ENCODE data around the gene ZPR1. TPM values are rescaled to one million over a fixed set of nuclear protein-coding genes. Genes with fewer than 3 reads are reported as not detected.

ZPR1 gene
- total and polyA plus RNA-seq, 4 donors: 9.4 to 56.1 (median 18.3) TPM

GRCh38 chr11:116831790-116832349 lies 44.0 kb upstream of the ZPR1 start:
- H3K27me3 ChIP-seq (ENCODE audit: control insufficient read depth in 4 of 4, insufficient read depth in 4 of 4, low read length in 3 of 4): no peaks in the 10 kb centered on the region
- WGBS: 39% methylated on average over 7 of the region's 7 CpGs
- no peak for DNase-seq (ENCODE audit: low spot score)
- H3K36me3 ChIP-seq (ENCODE audit: control insufficient read depth in 4 of 4, insufficient read depth in 3 of 4, low read depth in 1 of 4, low read length in 3 of 4): no peaks in the 10 kb centered on the region
- H3K4me1 ChIP-seq (ENCODE audit: control insufficient read depth in 4 of 4, insufficient read depth in 4 of 4, low read length in 3 of 4): peaks cover 15 to 81% (median 41%) of the 10 kb centered on the region in 4 donors
- H3K4me3 ChIP-seq (ENCODE audit: low read depth in 1 of 3, low read length in 3 of 3): peak overlapping the region; percentile 27 to 47 (median 35)
- no peak for TF ChIP-seq RXRA (IDR thresholded peaks at IDR 0.05)
- TF ChIP-seq JUND (IDR thresholded peaks at IDR 0.05): peak in 1 of 2 donors; percentile 14
- TF ChIP-seq EGR1 (IDR thresholded peaks at IDR 0.05; ENCODE audit: low read depth in 2 of 2): peak in 1 of 2 donors; percentile 16
- H3K27ac ChIP-seq (ENCODE audit: low read depth in 1 of 2, low read length in 2 of 2): peak overlapping the region; percentile 86 to 94
- H3K9me3 ChIP-seq (ENCODE audit: control insufficient read depth in 4 of 4, low read length in 3 of 4): no peaks in the 10 kb centered on the region
- peak overlapping the region; percentile 50 to 98 for H3K9ac ChIP-seq (ENCODE audit: low read depth in 1 of 2, low read length in 2 of 2)

GRCh38 chr11:116830184-116830912 lies 42.5 kb upstream of the ZPR1 start:
- Histone ChIP-seq H3K27me3 (ENCODE audit: control insufficient read depth in 4 of 4, insufficient read depth in 4 of 4, low read length in 3 of 4) (no peaks in the 10 kb centered on the region), H3K27ac (ENCODE audit: low read depth in 1 of 2, low read length in 2 of 2) (peak overlapping the region; percentile 86 to 91), H3K36me3 (ENCODE audit: control insufficient read depth in 4 of 4, insufficient read depth in 3 of 4, low read depth in 1 of 4, low read length in 3 of 4) (no peaks in the 10 kb centered on the region), H3K9ac (ENCODE audit: low read depth in 1 of 2, low read length in 2 of 2) (peak overlapping the region; percentile 52 to 98), H3K4me3 (ENCODE audit: low read depth in 1 of 3, low read length in 3 of 3) (peak overlapping the region; percentile 45 to 79 (median 72)), H3K9me3 (ENCODE audit: control insufficient read depth in 4 of 4, low read length in 3 of 4) (no peaks in the 10 kb centered on the region), H3K4me1 (ENCODE audit: control insufficient read depth in 4 of 4, insufficient read depth in 4 of 4, low read length in 3 of 4) (peaks cover 19 to 83% (median 46%) of the 10 kb centered on the region in 4 donors)
- 41% methylated on average over 17 of the region's 17 CpGs for WGBS
- TF ChIP-seq RAD21 (IDR thresholded peaks at IDR 0.05) (no peak), ATF3 (IDR thresholded peaks at IDR 0.05) (no peak), EGR1 (IDR thresholded peaks at IDR 0.05; ENCODE audit: low read depth in 2 of 2) (no peak), FOXA2 (IDR thresholded peaks at IDR 0.05) (no peak), MAX (IDR thresholded peaks at IDR 0.05) (no peak), REST (IDR thresholded peaks at IDR 0.05) (no peak), TAF1 (conservative IDR thresholded peaks at IDR 0.05) (no peak), HNF4G (IDR thresholded peaks at IDR 0.05) (no peak), NR2F2 (IDR thresholded peaks at IDR 0.05) (no peak), FOXA1 (IDR thresholded peaks at IDR 0.05) (no peak), GABPA (IDR thresholded peaks at IDR 0.05 in 1 of 2, conservative IDR thresholded peaks at IDR 0.05 in 1 of 2) (no peak), HNF4A (conservative IDR thresholded peaks at IDR 0.05) (no peak), ZBTB33 (IDR thresholded peaks at IDR 0.05) (no peak), JUND (IDR thresholded peaks at IDR 0.05) (no peak), YY1 (IDR thresholded peaks at IDR 0.05) (no peak)
- DNase-seq (ENCODE audit: low spot score): no peak

Measured in liver (tissue), 9 donors.